GM11168 (cell line): ENCODE results near the gene TPRX1.
"Not testable (repeated sequence)": the region's sequence is repeated elsewhere in the genome, so short reads cannot be mapped to it uniquely, and the experiment has no call there.

ENCODE experiments used
- in situ Hi-C: fragments of 300-500 bp; cut with MboI; formaldehyde crosslinking; loops from one replicate; pipeline ENCODE4 v1.12.0; 2022; ENCODE audit warnings: low sequenced_read_pairs; ENCODE audit not compliant: unreplicated experiment

TPRX1 gene

DNA sequence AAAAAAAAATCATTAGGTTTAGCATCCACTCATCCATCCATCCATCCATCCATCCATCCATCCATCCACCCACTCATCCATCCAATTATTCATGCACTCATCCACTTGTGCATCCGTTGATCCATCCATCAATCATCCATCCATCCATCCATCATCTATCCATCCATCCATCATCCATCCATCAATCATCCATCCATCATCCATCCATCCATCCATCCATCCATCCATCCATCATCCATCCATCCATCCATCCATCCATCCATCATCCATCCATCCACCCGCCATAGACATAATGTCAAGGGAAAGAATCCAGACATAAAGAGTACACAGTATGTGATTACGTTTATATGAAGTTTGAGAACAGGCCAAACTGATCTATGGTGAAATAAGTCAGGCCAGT is 34.8 kb downstream of the TPRX1 start:
- in situ Hi-C loops = no loop called here

DNA sequence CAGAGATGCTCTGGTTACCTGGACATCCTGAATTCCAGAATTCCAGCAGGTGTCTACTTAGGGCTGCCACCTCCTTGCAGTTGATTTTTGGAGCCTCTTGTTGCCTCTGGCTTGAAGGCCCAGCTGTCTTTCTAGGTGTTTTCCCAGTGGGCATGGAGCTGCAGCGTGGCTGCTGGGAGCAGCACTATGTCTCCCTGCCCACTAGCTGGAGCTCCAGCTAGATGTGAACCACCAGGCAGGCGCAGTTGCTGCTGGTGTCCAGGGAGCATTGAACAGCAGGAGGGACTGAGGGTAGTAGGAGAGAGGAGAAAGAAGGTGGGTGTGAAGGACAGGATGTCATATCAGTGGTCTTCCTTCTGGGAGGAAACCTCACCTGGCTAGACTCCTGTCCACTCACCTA is 35.7 kb downstream of the TPRX1 start:
- in situ Hi-C loops = no loop called here

DNA sequence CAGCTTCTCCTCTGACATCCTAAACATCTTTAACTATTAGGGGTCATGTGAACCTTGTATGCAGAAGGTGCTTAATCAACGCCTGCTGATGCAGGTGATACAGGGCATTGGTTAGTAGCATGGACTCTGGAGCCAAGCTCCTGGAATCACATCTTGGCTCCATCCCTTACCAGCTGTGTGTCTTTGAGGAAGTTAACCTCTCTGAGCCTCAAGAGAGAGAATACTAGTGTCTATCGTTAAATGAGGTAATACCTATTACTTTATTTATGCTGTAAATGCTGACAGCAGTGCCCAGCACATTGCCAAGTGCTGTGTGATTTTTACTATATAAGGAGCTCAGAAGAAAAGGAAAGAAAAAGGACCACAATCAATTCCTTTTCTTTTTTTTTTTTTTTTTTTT is 37.0 kb downstream of the TPRX1 start:
- in situ Hi-C loops = no loop called here

DNA sequence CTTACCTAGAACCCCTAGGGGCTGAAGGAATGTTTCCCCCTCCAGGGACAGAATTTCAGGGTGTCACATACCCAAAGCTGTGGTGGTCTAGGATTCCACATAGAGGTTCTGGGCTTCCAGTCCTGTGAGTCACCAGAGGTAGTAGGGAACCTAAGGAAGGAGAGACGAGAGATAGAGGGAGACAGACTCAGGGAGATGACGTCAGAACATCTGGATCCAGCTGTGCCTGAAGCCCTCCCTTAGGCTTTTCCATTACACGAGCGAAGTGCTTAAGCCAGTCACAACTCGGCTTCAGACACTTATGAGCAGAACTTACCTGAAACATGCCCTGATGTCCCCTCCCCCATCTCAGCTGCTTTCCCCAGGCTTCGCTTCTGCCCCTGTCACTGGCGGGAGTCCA is 37.7 kb downstream of the TPRX1 start:
- in situ Hi-C loops = no loop called here

DNA sequence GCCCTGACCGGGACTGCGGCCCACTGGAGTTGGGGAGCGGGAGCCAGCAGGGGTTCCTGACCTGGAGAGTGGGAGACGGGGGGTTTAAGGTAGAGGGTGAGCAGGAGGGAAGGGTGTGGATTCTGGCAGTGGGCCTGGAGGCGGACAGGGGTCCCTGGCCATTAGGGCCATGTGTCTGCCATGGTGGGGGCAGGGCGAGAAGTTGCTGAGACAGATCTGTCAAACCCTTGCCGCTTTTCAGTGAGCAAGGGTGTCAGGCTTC is 38.1 kb downstream of the TPRX1 start:
- in situ Hi-C loops = no loop called here

DNA sequence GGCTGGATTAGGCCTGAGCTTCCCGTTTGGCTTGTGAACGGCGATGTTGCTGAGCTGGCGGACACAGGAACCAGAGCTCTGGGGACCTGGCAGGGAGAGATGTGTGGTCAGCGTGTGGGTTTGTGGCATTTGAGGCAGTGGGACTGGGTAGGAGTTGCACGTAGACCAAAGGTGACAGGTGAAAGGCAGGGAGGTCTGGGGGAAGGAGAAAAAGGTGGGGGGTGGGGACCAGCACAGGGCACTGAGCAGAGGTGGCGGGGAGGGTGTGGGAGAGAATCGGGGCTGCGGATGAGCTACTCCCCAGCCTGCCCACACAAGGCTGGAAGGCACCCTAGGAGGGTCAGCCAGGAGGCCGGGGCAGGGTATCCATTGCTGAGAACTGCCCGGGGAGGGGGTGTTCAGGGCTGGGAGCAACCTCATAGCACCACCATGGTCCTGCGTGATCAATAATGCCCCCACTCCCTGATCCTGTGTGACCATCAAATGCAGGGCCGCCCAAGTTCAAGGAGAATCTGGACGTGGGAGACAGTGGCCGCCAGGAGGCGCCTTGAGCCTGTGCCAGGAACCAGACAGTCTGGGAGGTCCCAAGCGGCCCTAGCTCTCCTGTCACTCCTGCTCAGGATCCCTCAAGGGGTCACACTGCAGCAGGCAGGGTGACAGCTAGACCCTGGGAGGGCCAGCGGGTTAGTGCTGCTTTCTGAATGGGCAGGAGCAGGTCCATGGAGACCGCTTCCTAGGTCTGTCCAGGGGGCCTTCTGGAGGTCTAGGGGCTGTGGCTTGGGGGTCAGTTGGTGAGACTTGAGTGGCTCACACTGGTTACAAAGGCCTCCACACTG is 38.6 kb downstream of the TPRX1 start:
- in situ Hi-C loops = no loop called here

DNA sequence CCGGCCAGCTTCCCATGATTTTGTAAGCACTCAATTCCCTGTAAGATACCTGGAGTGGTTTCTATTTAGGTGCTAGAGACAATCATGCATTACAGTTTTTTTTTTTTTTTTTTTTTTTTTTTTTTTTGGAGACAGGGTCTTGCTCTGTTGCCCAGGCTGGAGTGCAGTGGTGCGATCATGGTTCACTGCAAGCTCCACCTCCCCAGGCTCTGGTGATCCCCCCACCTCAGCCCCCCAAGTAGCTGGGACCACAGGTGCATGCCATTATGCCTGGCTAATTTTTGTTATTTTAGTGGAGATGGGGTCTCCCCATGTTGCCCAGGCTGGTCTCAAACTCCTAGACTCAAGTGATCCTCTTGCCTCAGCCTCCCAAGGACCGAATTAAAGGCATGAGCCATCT is 39.6 kb downstream of the TPRX1 start:
- in situ Hi-C loops = not testable (repeated sequence)

DNA sequence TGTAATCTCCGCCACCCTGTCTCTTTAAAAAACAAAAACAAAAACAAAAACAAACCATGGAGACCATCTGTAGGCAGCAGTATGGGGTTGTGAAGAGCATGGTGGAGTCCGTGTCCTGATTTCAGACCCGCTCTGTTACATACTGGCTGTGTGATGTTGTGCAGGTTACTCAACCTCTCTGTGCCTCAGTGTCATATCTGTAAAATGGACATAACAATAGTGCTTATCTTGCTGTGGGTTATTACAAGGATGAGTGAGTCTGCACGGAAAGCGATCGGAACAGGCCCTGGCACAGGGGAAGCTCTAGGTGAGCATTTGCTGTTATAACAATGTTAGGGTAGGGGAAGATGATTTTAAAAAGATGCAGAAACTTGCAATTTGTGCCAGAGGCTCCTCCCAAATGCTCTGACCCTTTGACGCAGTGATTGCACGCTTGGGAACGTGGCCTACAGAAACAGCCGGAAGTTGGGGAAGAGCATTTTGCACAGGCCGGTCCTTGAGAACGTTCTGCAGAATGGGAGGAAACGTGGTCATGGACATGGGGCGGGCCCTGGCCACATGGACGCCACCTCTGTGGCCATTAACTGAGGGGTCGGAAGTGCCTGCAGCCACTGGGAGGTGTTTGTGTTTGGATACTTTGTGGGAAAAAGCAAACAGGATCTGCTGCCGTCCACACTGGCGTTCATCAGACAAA is 41.6 kb downstream of the TPRX1 start:
- in situ Hi-C loops = no loop called here

DNA sequence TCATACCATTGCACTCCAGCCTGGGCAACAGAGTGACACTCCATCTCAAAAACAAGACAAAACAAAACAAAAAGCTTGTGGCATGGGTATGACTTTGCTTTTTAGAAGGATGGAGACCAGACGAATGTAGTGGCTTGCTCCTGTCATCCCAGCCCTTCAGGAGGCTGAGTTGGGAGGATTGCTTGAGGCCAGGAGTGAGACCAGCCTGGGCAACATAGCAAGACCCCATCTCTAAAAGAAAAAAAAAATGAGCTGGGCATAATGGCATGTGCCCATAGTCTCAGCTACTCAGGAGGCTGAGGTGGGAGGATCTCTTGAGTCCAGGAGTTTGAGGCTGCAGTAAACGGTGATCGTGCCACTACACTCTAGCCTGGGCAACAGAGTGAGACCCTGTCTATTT is 42.2 kb downstream of the TPRX1 start:
- in situ Hi-C loops = no loop called here

DNA sequence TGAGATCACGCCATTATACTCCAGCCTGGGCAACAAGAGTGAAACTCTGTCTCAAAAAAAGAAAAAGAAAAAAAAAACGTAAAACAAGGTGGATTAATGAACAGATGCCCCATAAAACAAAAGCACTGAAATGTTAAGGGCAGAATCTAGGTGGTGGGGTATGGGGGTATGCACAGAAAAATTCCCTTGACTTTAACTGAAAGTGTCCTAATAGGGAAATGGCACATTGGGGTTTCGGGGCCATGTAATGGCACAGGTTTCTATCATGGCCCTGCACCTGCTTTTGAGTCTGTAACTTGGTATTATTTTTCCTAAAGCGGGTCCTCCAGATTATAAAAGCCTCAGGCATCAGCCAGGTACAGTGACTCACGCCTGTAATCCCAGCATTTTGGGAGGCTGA is 42.8 kb downstream of the TPRX1 start:
- in situ Hi-C loops = no loop called here

DNA sequence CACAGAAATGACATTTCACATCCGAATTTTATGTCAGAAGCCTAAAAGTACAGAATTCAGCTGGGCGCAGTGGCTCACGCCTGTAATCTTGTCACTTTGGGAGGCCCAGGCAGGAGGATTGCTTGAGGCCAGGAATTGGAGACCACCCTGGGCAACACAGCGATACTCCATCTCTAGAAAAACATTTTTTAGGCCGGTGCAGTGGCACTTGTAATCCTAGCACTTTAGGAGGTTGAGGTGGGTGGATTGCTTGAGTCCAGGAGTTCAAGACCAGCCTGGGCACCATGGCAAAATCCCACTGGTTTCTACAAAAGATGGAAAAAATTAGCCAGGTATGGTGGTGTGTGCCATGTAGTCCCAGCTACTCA is 43.7 kb downstream of the TPRX1 start:
- in situ Hi-C loops = no loop called here

DNA sequence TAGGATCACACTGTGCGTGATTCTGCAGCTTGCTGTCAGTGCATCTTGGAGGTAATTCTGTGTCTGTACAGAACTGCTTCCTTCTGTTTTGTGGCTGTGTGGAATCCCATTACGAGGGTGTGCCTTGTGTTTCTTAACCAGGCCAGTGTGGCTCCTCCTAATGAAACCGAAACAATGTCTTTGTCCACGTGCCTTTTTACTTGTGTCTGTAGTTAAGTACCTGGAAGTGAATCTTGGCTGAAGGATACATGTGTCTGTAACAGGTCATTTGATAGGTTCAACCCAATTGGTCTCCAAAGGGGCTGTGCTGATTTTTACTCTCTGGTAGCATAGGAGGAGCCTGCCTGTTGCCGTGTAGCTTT is 45.9 kb downstream of the TPRX1 start:
- in situ Hi-C loops = no loop called here

DNA sequence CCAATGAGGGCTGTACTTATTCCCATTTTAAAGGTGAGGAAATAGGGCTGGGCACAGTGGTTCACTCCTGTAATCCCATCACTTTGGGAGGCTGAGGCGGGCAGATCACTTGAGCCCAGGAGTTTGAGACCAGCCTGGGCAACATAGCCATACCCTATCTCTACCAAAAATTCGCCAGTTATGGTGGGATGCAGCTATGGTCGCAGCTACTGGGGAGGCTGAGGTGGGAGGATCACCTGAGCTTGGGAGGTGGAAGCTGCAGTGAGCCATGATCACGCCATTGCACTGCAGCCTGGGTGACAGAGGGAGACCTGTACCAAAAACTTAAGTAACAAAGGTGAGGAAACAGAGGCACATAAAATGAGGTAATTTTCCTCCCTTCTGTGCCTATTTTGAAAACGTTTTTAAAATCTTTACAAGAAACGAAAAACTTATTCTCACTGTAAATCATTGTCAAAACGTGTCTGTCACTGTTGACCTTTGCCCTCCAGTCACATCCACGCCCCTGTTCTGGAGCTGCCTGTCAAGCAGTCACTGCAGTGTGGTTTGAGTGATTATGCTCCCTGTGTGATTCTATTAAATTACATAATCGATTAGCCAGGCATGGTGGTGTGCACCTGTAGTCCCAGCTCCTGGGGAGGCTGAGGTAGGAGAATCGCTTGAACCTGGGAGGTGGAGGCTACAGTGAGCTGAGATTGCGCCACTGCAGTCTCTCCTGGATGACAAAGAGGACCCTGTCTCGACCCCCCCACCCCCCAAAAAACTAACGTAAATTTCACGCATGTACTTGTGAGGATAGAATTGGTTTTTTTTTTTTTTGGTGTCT is 46.5 kb downstream of the TPRX1 start:
- in situ Hi-C loops = no loop called here

DNA sequence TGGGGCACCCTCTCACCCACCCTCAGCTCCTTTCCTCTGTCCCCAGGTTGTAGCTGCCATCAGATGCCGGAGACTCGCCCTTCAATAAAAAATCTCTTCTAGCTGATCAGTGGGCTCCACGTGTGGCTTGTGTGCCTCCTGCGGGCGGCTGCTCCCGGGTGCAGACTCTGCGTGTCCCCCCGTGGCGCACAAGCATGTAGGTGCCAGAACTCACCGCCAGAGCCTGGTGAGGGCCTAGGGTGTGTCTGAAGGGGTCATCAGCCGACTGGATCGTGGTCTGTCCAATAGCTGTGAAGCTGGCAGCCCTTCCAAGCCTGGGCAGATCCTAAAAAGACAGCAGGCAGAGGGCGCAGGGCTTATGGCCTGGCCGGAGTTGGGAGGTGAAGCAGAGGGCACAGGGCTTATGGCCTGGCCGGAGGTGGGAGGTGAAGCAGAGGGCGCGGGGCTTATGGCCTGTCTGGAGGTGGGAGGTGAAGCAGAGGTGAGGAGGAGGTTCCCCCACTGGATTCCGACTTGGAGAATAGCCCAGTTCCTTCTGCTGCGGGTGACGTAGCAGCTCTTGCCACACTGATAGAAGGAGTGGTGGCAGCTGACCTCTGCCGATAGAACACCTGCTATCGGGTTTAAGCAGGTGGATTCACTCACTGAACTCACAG is 47.3 kb downstream of the TPRX1 start:
- in situ Hi-C loops = no loop called here

DNA sequence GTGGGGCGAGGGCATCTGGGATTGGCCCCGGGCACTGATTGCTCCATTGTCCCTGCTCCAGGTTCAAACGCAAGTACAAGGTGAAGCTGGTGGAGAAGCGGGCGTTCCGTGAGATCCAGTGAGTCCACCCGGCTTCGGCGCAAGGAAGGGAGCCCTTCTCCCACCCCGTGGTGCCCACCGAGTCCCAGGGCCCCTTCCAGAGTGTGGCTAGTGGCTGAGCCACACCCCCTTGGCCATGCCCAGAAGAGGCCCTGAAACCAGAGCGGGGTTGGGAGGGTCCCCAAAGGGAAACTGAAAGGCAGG is 47.8 kb downstream of the TPRX1 start:
- in situ Hi-C loops = no loop called here

DNA sequence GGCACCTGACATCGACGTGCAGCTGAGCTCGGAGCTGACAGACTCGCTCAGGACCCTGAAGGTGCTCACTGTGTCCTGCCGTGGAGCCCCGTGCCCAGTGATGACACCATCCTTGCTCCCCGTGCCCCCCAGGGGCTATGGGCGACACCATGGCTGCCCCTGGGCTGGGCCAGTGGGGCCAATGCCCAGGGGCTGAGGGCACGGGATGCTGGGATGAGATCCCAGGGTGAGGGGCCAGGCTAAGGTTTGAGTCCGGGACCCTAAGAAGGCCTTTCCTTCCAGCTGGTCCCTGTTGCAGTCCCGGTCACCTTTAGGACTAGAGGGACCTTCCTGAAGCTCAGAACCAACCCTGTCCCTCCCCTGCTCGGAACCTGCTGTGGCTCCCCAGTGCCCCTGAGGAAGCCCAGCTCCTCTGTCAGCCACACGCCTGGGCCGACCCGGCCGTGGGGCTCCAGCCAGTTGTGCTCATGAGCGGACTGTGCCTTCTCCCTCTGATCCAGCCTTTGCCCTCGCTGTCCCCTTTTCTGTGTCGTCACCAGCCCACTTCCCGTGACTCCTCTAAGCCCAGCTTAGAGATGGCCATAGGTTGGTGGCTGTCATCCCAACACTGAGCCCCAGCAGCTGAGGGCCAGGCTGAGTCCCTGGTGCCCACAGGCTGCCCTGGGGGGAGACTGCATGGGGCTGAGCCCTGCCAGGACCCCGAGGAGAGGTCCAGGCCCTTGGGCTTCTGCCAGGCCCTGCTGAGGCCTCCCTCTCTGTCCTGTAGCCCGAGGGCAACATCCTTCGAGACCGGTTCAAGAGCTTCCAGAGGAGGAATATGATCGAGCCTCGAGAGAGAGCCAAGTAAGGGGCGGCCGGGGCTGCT is 48.4 kb downstream of the TPRX1 start:
- in situ Hi-C loops = no loop called here

DNA sequence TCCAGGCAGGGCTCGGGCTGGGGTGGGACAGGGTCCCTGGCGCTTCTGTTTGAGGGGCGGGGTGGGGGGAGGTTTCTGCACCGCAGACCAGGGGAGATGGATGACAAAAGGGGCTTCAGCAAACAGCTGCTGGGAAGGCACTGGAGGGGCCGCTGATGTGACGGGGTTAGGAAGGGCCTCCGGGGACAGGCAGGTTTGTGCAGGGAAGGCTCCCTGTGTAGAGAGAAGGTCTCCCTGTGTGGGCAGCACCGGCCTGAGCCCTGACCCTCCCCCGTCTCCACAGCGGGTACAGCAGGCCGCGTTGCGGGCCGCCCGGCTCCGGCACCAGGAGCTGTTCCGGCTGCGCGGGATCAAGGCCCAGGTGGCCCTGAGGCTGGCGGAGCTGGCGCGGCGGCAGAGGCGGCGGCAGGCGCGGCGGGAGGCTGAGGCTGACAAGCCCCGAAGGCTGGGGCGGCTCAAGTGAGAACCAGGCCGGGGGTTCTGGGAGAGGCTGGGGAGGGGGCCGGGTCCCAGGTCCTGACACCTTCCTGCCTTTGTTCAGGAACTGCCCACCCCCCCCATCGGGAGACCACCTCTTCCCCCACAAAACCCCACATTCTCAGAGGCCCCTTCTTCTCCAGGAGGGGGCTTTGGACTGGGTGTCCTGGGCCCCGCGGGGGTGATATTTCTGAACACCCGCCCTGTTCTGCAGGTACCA is 49.1 kb downstream of the TPRX1 start:
- in situ Hi-C loops = no loop called here

DNA sequence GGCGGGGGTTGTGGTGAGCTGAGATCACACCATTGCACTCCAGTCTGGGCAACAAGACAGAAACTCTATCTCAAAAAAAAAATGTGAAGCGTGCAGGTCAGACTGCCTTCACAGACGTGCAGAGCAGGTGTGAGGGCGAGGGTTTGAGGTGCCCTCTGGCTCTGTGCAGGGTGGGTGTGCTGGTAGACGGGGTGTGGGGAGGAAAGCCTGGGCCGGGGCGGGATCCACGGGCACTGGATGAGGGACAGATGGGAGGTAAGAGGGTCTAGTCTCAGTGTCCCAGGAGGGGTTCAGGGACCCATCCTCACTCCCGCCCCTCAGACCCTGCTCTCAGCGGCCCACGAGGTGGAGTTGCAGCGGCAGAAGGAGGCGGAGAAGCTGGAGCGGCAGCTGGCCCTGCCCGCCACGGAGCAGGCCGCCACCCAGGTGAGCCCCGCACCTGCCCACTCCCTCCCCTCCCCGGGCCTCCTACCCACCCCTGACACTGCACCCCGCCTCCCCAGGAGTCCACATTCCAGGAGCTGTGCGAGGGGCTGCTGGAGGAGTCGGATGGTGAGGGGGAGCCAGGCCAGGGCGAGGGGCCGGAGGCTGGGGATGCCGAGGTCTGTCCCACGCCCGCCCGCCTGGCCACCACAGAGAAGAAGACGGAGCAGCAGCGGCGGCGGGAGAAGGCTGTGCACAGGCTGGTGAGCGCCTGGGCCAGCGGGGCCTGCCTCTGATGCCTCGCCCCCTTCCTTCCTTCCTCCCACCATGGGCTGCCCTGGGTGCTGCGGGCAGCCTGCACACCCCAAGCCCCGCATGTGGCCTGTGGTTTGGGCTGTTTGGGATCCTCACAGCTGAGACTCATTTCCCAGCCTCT is 49.9 kb downstream of the TPRX1 start:
- in situ Hi-C loops = no loop called here
